Activated naive CD8-positive, alpha-beta T cell treated with anti-CD3 and anti-CD28 coated beads, Interleukin-2, amount 10 ng/mL, durations not matched to agents 7 days and 5 days (primary cell): Measurements from ENCODE around the gene ZNRD2. TPM values are rescaled to one million over a fixed set of nuclear protein-coding genes. Genes with fewer than 3 reads are reported as not detected.
"Not testable (repeated sequence)": the region's sequence is repeated elsewhere in the genome, so short reads cannot be mapped to it uniquely, and the experiment has no call there.

Experiments
- ATAC-seq: fragments of 150-1000 bp; cut with Tn5 transposase; one replicate; pipeline ENCODE4 v1.10.0; 2021; ENCODE audit warnings: low read depth, moderate library complexity
- POLR2A ChIA-PET: fragments of 350-600 bp; sonication (Branson Sonifier 250); formaldehyde crosslinking; loops from one replicate; lab custom pipeline; 2021; ENCODE audit warnings: antibody characterized with exemption; lab: Charles Lee
- DNase-seq: peaks from one replicate; pipeline ENCODE4 v3.0.0; 2021
- H3K27ac Mint-ChIP-seq: one replicate; pipeline ENCODE4 v1.8.0; 2022; ENCODE audit warnings: mild to moderate bottlenecking, mixed read lengths
- H3K27me3 Mint-ChIP-seq: one replicate; pipeline ENCODE4 v1.8.0; 2022; ENCODE audit warnings: mild to moderate bottlenecking, moderate library complexity, mixed read lengths
- H3K36me3 Mint-ChIP-seq: one replicate; pipeline ENCODE4 v1.8.0; 2021; ENCODE audit warnings: mild to moderate bottlenecking, mixed read lengths
- H3K4me1 Mint-ChIP-seq: one replicate; pipeline ENCODE4 v1.8.0; 2021; ENCODE audit warnings: mixed read lengths
- H3K4me3 Mint-ChIP-seq: one replicate; pipeline ENCODE4 v1.8.0; 2022; ENCODE audit warnings: mild to moderate bottlenecking, moderate library complexity, mixed read lengths
- H3K9me3 Mint-ChIP-seq: one replicate; pipeline ENCODE4 v1.8.0; 2021; ENCODE audit warnings: mixed read lengths
- total RNA-seq, 2 experiments: library from RNA; stranded (reverse); gene quantifications; one replicate each; pipeline ENCODE4 v1.2.3, GENCODE V29; 2021

Gene ZNRD2
- total RNA-seq, 2 experiments from 2014 or later = 27.2 to 30.0 TPM

DNA sequence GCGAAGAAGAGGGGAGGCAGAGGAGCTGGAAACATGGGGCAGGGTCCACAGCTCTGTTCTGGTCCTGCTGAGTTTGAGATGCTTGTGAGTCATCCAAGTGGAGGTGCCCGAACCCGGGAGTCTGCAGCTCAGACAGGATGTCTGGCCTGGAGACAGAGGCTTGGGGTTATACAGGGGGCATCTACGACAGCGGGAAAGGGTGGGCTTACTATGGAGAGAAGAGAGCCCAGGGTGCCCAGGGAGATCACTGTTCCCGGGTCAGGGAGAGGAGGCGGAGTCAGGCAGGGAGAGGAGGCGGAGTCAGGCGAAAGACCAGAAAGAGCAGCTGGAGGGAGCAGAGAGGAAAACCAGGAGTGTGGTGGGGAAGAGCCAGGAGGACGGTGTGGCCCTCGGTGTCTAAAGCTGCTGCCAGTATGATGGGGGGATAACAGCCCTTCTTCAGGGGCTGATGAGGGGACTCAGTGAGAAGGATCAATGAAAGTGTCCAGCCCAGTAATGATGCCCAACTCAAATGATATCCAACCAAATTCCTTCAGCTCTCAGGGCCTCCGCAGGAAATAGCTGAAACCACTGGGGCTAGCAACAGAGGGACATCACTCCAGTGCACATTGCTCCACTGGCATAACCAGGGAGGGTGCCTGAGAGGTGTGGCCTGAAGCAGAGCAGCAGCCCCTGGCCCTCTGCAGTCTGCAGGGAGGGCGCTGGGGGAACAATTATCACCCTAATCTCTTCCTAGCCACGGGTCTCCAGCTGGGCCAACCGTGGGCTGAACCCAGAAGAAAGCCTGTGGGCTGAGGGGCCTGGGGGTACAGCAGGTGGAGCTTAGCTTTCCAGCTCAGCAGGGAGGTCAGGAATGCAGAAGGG, 9.5 kb upstream of the ZNRD2 start:
- H3K27me3 Mint-ChIP-seq = no peaks in the 10 kb centered on the region
- H3K27ac Mint-ChIP-seq = no peak overlapping the region
- no peaks in the 10 kb centered on the region for H3K36me3 Mint-ChIP-seq
- H3K9me3 Mint-ChIP-seq = no peaks in the 10 kb centered on the region
- peaks cover 32% of the 10 kb centered on the region for H3K4me1 Mint-ChIP-seq
- no peak overlapping the region for H3K4me3 Mint-ChIP-seq
- peak; percentile 28 for DNase-seq
- ATAC-seq = no peak
- POLR2A ChIA-PET = interaction anchor here (0.8 to 2.9 kb wide), 5 partner anchors 11 to 138 kb away, joined by 3 to 13 read pairs (median 3); partner anchors contain the start of genes FAM89B, NEAT1 and SIPA1

DNA sequence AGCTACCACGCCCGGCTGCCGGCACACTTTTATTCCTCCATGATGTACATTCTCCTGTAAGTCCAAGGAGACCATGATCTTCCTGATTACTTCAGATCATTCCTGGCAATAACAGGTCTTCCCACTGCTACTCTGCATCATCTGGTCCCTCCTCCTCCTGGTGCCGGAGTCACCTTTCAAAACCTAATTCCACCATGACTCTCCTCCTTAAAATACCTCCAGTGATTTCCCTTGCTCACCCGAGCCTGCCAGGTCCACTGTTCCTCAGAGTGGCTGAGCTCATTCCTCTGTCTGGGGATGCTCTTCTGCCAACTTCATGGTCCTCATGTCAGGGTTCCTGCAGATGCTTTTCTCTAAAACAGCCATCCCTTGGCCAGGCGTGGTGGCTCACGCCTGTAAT, 8.3 kb upstream of the ZNRD2 start:
- H3K4me1 Mint-ChIP-seq = peaks cover 36% of the 10 kb centered on the region
- DNase-seq (no peak), ATAC-seq (no peak)
- POLR2A ChIA-PET = interaction anchor here (0.7 to 2.9 kb wide), 5 partner anchors 9 to 76 kb away, joined by 3 to 13 read pairs (median 4); partner anchors contain the start of gene SIPA1
- H3K27ac Mint-ChIP-seq = no peak overlapping the region
- no peaks in the 10 kb centered on the region for H3K36me3 Mint-ChIP-seq
- no peak overlapping the region for H3K4me3 Mint-ChIP-seq
- no peaks in the 10 kb centered on the region for H3K27me3 Mint-ChIP-seq
- no peaks in the 10 kb centered on the region for H3K9me3 Mint-ChIP-seq

DNA sequence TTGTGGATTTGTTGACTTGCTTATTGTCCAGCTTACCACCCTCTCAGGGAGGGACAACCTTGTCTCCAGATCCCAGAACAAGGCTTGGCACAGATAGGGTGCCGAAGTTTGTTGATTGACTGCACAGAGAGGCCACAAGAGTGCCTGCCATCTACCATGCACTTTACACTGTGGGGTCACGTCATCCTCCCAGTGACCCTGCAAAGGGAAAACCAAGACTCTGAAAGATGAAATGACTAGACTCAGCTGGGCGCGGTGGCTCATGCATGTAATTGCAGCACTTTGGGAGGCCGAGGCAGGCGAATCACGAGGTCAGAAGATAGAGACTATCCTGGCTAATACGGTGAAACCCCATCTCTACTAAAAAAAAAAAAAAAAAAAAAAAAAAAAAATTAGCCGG, 7.5 kb upstream of the ZNRD2 start:
- no peak overlapping the region for H3K4me3 Mint-ChIP-seq
- no peaks in the 10 kb centered on the region for H3K36me3 Mint-ChIP-seq
- H3K27me3 Mint-ChIP-seq = no peaks in the 10 kb centered on the region
- ATAC-seq = no peak
- H3K4me1 Mint-ChIP-seq = peaks cover 34% of the 10 kb centered on the region
- no peak for DNase-seq
- H3K27ac Mint-ChIP-seq = no peak overlapping the region
- no peaks in the 10 kb centered on the region for H3K9me3 Mint-ChIP-seq
- POLR2A ChIA-PET = interaction anchor here (0.8 kb wide), 1 partner anchor 10 kb away, joined by 3 read pairs; no protein-coding TSS in a partner anchor

DNA sequence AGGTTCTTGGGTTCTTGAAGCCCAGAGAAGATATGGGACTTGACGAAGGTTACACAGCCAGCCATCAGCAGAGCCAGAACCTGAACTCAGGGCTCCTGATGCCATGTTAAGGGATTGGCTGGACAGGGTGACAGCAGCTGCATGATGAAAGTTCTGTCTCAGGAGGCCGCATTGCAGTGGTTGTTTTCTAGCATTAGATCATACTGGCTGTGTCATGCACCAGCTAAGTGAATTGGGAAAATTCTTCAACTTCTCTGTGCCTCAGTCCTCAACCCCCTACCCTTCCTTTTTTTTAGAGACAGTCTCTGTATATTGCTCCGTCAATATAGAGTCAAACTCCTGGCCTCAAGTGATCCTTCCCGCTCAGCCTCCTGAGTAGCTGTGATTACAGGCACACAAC, 6.7 kb upstream of the ZNRD2 start:
- Mint-ChIP-seq H3K4me3 (no peak overlapping the region), H3K4me1 (peaks cover 39% of the 10 kb centered on the region), H3K9me3 (no peaks in the 10 kb centered on the region), H3K36me3 (peaks cover 4% of the 10 kb centered on the region), H3K27ac (no peak overlapping the region), H3K27me3 (no peaks in the 10 kb centered on the region)
- POLR2A ChIA-PET = interaction anchor here (0.6 to 4.5 kb wide), 4 partner anchors 9 to 63 kb away, joined by 4 to 33 read pairs (median 15); no protein-coding TSS in a partner anchor
- ATAC-seq (no peak), DNase-seq (no peak)

DNA sequence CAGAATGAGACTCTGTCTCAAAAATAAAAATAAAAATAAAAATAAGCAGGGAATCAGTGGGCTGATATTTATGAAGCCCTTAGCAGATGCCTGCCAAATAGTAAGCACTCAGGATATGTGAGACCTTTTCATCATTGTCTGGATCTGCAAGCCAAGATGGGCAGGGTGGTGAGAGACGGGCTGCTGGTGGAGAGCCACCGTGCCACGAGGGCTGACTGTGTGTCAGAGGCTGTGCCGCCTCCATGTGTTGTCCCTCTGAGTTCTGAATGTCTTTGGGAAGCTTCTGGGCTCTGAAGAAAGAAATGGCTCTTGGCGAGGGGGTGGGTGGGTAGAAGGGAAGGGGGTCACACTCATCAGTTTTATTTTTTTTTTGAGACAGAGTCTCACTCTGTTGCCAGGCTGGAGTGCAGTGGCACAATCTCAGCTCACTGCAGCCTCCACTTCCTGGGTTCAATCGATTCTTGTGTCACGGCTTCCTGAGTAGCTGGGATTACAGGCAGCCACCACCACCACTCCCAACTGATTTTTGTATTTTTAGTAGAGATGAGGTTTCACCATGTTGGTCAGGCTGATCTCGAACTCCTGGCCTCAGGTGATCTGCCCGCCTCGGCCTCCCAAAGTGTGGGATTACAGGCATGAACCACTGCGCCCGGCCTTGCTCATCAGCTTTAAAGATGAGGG, 5.3 kb upstream of the ZNRD2 start:
- Mint-ChIP-seq H3K4me1 (peaks cover 40% of the 10 kb centered on the region), H3K27ac (peak overlapping the region; percentile 95), H3K4me3 (peak overlapping the region; percentile 79)
- POLR2A ChIA-PET = interaction anchor here (0.6 to 4.5 kb wide), 15 partner anchors 9 to 265 kb away, joined by 3 to 38 read pairs (median 7); partner anchors contain the start of genes EHBP1L1, MALAT1 and RELA
- not testable (repeated sequence) for H3K27me3 Mint-ChIP-seq, H3K9me3 Mint-ChIP-seq, ATAC-seq, H3K36me3 Mint-ChIP-seq
- peak; percentile 32 for DNase-seq

DNA sequence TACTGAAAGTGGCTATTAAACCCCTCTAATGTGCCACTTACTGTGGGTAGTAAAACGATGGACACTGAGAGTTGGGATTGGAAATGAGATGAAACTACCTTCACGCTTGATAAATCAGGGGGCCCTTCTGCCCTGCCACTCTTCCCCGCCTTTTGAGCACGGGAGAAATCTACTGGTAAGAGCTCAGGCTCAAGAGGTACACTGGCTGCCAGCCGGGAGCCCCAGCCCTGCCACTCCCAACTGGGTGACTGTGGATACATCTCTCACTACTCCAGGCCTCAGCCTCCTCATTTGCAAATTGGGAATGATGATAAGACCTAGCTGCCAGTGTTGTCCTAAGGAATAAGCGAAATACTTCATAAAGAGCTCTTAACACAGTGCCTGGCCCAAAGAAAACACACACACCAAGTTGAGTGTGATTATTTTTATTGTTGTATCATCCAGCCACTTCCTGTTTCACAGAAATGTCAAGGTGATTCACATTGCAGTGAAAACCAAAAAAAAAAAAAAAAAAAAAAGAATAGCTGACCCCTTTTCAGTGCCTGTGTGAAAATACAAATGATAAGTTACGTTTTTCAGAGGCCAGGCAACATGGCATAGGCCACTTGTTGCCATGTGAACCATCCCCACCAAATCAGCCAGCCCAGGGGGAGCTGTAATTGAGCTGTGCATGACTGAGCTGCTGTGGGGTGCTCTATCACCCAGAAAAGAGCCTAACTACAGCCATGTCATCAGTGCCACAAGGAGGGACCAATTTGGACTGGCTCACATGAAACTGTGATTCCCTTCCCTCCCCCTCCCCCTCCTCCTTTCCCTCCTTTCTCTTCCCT, 4.4 kb upstream of the ZNRD2 start:
- POLR2A ChIA-PET = interaction anchor here (0.6 to 4.5 kb wide), 20 partner anchors 10 to 297 kb away, joined by 3 to 38 read pairs (median 7); partner anchors contain the start of genes EHBP1L1, MALAT1, NEAT1 and PCNX3
- DNase-seq (peak; percentile 53), ATAC-seq (no peak)
- Mint-ChIP-seq H3K9me3 (no peaks in the 10 kb centered on the region), H3K4me1 (peaks cover 37% of the 10 kb centered on the region), H3K27me3 (no peaks in the 10 kb centered on the region), H3K36me3 (peaks cover 7% of the 10 kb centered on the region), H3K4me3 (peak overlapping the region; percentile 79), H3K27ac (peak overlapping the region; percentile 95)

DNA sequence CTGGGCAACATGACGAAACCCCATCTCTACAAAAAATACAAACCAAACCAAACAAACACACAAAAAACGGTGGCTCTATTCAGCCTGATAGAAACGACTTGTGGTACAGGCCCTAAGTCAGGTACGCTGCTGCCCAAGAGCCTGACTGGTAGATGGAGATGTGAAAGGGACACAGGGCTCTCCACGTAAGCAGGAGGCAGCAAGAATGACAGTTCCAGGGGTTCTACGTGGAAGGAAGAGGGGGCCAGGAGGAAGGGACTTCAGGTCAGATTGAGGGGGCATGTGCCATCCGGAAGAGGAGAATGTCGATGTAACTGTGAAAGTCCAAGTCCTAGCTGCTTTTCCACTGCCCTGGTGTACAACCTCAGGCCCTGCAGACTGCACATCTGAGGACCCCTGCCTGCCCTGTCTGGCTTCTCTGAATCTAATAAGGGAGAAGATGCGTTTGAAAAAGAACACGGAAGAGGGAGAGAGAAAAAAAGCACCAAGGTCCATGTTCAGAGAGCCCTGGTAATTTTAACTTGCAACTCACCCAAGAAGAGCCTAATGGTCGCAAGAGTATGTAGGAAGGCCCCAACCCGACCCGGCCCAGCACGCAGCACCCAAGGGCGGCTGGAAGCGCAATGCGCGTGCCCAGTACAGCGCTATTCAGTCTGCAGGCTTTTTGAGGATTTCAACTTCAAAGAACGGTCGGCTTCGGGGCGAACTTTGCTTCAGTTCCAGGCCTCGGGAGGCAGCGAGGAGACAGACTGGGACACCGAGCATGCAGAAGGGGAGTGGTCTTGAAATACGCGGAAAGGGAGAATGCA, 909 bp upstream of the ZNRD2 start:
- H3K4me1 Mint-ChIP-seq = peaks cover 56% of the 10 kb centered on the region
- H3K9me3 Mint-ChIP-seq = no peaks in the 10 kb centered on the region
- peak; percentile 16 for ATAC-seq
- H3K4me3 Mint-ChIP-seq = peak overlapping the region; percentile 94
- peaks cover 9% of the 10 kb centered on the region for H3K36me3 Mint-ChIP-seq
- H3K27me3 Mint-ChIP-seq = no peaks in the 10 kb centered on the region
- POLR2A ChIA-PET = interaction anchor here (0.7 to 5.3 kb wide), 17 partner anchors 13 to 149 kb away, joined by 3 to 52 read pairs (median 9); partner anchors contain the start of genes MALAT1, PCNX3, RELA and SCYL1
- DNase-seq = no peak
- H3K27ac Mint-ChIP-seq = peak overlapping the region; percentile 98

DNA sequence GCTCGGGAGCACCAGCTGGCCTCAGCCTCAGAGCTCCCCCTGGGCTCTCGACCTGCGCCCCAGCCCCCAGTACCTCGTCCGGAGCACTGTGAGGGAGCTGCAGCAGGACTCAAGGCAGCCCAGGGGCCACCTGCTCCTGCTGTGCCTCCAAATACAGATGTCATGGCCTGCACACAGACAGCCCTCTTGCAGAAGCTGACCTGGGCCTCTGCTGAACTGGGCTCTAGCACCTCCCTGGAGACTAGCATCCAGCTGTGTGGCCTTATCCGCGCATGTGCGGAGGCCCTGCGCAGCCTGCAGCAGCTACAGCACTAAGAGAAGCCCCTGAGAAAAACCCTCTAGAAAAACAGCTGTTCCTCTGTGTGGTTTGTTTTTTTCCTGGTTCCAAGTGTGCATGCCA, 1.1 kb downstream of the ZNRD2 start:
- Mint-ChIP-seq H3K36me3 (peaks cover 9% of the 10 kb centered on the region), H3K27ac (peak overlapping the region; percentile 98), H3K9me3 (no peaks in the 10 kb centered on the region), H3K27me3 (no peaks in the 10 kb centered on the region), H3K4me1 (peaks cover 51% of the 10 kb centered on the region), H3K4me3 (peak overlapping the region; percentile 94)
- ATAC-seq (no peak), DNase-seq (no peak)
- POLR2A ChIA-PET = interaction anchor here (0.7 to 5.3 kb wide), 11 partner anchors 10 to 319 kb away, joined by 3 to 52 read pairs (median 12); partner anchors contain the start of genes CCDC85B, PCNX3 and SIPA1

DNA sequence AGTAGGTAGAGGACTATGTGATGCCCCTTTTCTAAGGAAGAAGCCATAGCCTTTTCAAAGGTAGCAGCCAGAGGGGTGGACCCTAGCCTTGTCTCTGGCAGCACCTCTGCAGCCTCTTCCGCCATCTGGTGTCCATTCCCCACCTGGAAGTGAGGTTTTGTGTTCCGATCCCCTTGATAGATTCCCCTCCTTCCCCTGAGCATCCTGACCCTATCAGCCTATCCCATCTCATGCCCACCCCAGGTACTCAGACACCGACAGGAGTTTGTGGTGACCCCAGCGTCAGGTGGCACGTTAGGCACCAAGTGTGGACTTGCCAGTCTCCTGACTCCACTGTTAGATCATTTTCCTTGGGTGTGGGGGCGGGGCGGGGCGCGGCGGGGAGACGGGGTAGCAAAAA, 1.7 kb downstream of the ZNRD2 start:
- POLR2A ChIA-PET = interaction anchor here (0.6 to 5.3 kb wide), 25 partner anchors 11 to 350 kb away, joined by 3 to 52 read pairs (median 6); partner anchors contain the start of genes CCDC85B, KCNK7, MALAT1 and NEAT1
- H3K9me3 Mint-ChIP-seq = no peaks in the 10 kb centered on the region
- peaks cover 48% of the 10 kb centered on the region for H3K4me1 Mint-ChIP-seq
- peak overlapping the region; percentile 98 for H3K27ac Mint-ChIP-seq
- DNase-seq (no peak), ATAC-seq (no peak)
- H3K4me3 Mint-ChIP-seq = peak overlapping the region; percentile 94
- peaks cover 9% of the 10 kb centered on the region for H3K36me3 Mint-ChIP-seq
- H3K27me3 Mint-ChIP-seq = no peaks in the 10 kb centered on the region

DNA sequence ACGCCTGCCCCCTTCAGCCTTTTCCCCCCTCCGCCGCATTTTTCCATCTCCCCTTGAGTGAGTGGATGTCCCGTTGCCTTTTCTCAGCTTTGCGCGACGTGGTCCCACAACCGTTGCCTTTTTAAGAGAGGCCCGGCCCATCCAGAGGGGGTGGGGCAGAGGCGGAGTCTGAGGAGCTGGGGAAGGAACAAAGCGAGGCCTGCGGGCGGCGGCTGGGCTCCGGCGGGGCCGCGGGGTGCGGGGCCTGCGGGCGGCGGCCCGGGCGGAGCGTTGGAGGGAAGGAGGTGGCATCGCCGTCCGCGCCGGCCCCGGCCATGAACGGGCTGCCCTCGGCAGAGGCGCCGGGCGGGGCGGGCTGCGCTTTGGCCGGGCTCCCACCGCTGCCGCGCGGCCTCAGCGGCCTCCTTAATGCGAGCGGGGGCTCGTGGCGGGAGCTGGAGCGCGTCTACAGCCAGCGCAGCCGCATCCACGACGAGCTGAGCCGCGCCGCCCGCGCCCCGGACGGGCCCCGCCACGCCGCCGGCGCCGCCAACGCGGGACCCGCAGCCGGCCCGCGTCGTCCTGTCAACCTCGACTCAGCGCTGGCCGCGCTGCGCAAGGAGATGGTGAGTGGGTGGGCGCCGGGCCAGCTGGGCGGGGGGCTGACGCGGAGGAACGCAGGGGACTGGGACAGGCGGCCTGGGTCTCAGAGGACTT, 2.2 kb downstream of the ZNRD2 start, which contains the start of gene FAM89B:
Gene FAM89B, plus strand, starts transcription at position 183 of the 696 bp plus-strand sequence. Its CDS starts 132 bp downstream, at position 315.
- ATAC-seq (peak; percentile 6), DNase-seq (peak; percentile 92)
- no peaks in the 10 kb centered on the region for H3K27me3 Mint-ChIP-seq
- peak within 1 kb of the TSS; percentile 94 for H3K4me3 Mint-ChIP-seq
- H3K27ac Mint-ChIP-seq = peak within 1 kb of the TSS; percentile 98
- POLR2A ChIA-PET = interaction anchor here (0.6 to 5.3 kb wide), 26 partner anchors 11 to 349 kb away, joined by 3 to 52 read pairs (median 5); partner anchors contain the start of genes CCDC85B, KCNK7, MALAT1 and MAP3K11
- peaks cover 47% of the 10 kb centered on the region for H3K4me1 Mint-ChIP-seq
- no peaks in the 10 kb centered on the region for H3K9me3 Mint-ChIP-seq
- H3K36me3 Mint-ChIP-seq = peaks cover 9% of the 10 kb centered on the region
